ENCODE results near the gene BANF2. TPM values are rescaled to one million over a fixed set of nuclear protein-coding genes. Genes with fewer than 3 reads are reported as not detected.

The BANF2 gene
- total RNA-seq (not detected), polyA plus RNA-seq (not detected)
- long read RNA-seq, donor 1: 0 reads
- long read RNA-seq, donor 2: 0 reads

DNA sequence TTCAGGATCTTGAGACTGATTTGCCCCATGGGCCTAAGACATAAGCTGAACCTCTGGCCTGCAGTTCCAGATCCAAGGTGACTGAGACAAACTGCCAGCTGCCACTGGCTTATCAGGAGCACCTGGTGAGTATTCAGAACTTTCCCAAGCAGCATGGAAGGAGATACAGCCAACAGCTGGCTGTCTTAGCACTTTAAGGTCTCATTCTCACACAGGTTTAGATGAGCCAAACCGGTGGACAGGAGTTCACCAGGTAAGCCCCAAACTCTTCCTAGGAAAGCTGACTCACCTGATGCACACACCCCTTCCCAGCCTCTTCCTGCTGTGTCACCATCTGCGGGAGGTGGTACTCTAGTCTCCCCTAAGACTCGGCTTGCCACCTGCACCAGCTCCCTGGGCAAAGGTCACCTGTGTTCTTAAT, at the start of gene BANF2:
TSS of gene BANF2 (plus strand) at position 36 of the 421 bp plus-strand sequence. CDS start 25,060 bp downstream, outside the sequence.
- H3K9me3 ChIP-seq (ENCODE audit: control insufficient read depth, low read length): no peaks in the 10 kb centered on the region
- H3K4me3 ChIP-seq (ENCODE audit: low read length in 2 of 2): no peak within 1 kb of the TSS
- no peaks in the 10 kb centered on the region for H3K36me3 ChIP-seq (ENCODE audit: control insufficient read depth in 1 of 2, insufficient read depth in 2 of 2, low read length in 1 of 2)
- H3K4me1 ChIP-seq (ENCODE audit: control insufficient read depth in 1 of 2, insufficient read depth in 2 of 2, low read length in 2 of 2): no peaks in the 10 kb centered on the region
- ATAC-seq (ENCODE audit: low FRiP score) (no peak), DNase-seq (no peak)
- H3K27ac ChIP-seq (ENCODE audit: low read depth in 1 of 2, low read length in 2 of 2): no peak within 1 kb of the TSS
- WGBS, 2 donors: 63 to 67% methylated on average over 3 of the region's 3 CpGs
- intact Hi-C loops (cut with DNase I): no loop called here
- no peaks in the 10 kb centered on the region for H3K27me3 ChIP-seq (ENCODE audit: control insufficient read depth in 1 of 2, insufficient read depth in 2 of 2, low read length in 1 of 2)

DNA sequence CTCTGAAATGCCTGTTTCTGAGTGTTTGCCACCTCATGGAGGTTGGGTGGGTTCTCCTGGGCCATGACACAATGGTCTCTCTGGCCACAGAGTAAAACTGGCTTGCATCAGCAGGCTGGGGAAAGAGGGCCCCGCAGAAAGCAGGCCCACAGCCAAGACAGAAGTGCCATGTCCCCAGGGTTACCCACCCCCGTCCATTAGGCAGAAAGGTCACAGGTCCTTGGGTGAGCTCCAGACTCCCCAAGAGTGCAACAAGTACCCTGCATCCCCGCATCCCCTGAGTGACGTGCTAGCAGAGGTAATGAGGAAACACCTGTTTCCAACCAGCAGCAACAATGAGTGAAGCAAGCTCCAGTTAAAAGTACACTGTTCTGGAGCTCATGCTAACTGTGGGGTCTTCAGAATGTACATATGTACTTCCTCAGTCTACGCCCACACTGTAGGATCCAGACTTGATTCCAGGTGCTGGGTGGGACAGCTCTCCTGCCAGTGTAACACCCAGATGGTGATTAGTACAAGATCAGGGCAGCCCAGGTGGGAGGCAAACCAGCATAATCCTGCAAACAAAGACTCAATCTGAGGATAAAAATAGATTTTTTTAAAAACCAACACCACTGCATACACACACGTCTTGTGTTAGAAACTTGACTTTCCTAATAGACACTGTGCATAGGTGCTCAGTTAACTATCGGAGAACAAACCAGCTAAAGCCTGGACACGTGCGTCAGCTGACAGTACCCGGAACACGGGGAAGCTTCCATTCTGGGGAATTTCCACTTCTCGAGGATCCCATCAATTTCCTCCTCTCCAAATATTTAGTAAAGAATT, 49.3 kb upstream of the BANF2 start:
- H3K4me1 ChIP-seq (ENCODE audit: control insufficient read depth in 1 of 2, insufficient read depth in 2 of 2, low read length in 2 of 2): no peaks in the 10 kb centered on the region
- no peak overlapping the region for H3K4me3 ChIP-seq (ENCODE audit: low read length in 2 of 2)
- peaks cover 0 to 2% of the 10 kb centered on the region in 2 donors for H3K36me3 ChIP-seq (ENCODE audit: control insufficient read depth in 1 of 2, insufficient read depth in 2 of 2, low read length in 1 of 2)
- 63 to 65% methylated on average over 12 of the region's 12 CpGs for WGBS, 2 donors
- intact Hi-C loops (cut with DNase I): loop anchor here in 1 of 2 donors (10.0 kb wide), 1 partner anchor 244 kb away; no protein-coding TSS in a partner anchor
- DNase-seq (peak in 1 of 2 donors; percentile 60), ATAC-seq (ENCODE audit: low FRiP score) (no peak)
- H3K27me3 ChIP-seq (ENCODE audit: control insufficient read depth in 1 of 2, insufficient read depth in 2 of 2, low read length in 1 of 2): no peaks in the 10 kb centered on the region
- no peak overlapping the region for H3K27ac ChIP-seq (ENCODE audit: low read depth in 1 of 2, low read length in 2 of 2)
- no peaks in the 10 kb centered on the region for H3K9me3 ChIP-seq (ENCODE audit: control insufficient read depth, low read length)

DNA sequence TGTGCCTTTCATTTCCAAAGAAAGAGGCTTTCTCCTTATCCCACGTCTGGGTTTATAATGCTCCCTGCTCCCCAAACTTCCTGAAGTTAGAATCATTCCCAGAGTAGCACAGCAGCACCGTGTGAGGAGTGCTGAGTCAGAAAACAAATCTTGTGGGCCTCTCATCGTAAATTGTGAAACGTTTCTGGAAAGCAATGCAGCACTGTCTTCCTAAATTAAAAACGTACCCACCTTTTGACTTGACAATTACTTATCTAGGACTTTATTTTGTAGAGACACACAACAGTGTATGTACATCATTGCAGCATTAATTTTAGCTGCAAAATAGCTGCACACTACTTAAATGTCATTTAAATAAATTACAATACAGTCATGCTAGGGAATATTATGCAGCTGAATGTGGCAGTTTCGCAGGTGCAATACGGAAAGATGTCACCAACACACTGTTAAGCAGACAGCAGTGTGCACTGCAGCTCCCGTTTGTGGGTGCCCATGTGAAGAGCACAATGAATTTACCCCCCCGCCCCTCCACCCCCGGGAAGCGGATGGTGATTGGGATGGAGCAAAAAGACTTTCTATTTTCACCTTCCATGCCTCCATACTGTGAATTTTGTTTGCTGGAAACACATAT, 48.5 kb upstream of the BANF2 start:
- ATAC-seq (ENCODE audit: low FRiP score): no peak
- DNase-seq: peak in 1 of 2 donors; percentile 50
- no peaks in the 10 kb centered on the region for H3K27me3 ChIP-seq (ENCODE audit: control insufficient read depth in 1 of 2, insufficient read depth in 2 of 2, low read length in 1 of 2)
- peaks cover 0 to 2% of the 10 kb centered on the region in 2 donors for H3K36me3 ChIP-seq (ENCODE audit: control insufficient read depth in 1 of 2, insufficient read depth in 2 of 2, low read length in 1 of 2)
- H3K9me3 ChIP-seq (ENCODE audit: control insufficient read depth, low read length): no peaks in the 10 kb centered on the region
- intact Hi-C loops (cut with DNase I): loop anchor here in 1 of 2 donors (10.0 kb wide), 1 partner anchor 244 kb away; no protein-coding TSS in a partner anchor
- no peak overlapping the region for H3K27ac ChIP-seq (ENCODE audit: low read depth in 1 of 2, low read length in 2 of 2)
- H3K4me1 ChIP-seq (ENCODE audit: control insufficient read depth in 1 of 2, insufficient read depth in 2 of 2, low read length in 2 of 2): no peaks in the 10 kb centered on the region
- WGBS, 2 donors: 49 to 51% methylated on average over 11 of the region's 11 CpGs
- no peak overlapping the region for H3K4me3 ChIP-seq (ENCODE audit: low read length in 2 of 2)

DNA sequence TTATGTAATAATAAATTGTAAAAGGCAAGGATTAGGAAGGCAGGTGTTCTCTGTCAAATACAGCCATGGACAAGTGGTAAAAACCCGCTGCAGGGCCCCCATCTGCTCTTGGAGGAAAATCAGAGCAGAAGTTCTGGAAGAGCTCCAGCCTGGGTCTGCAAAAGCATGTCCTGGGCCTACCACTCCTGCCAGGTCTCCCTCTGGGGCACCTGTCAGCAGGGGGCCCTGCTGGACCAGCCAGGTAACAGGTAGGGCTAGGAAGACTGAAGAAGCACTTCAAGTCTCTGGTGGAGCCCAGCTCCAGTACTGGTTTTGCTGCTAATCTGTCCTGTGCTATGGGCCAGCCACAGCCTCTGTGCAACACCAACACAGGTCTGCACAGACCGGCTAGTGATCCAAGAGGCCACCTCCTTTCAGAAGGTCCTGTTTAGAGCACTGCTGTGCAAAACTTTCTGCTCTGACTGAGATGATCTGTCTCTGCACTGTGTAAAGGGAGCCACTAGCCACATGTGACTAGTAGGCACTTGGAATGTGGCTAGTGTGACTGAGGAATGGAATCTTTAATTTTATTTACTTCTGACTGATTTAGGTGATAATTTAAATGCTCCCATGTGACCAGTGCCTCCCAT, 47.9 kb upstream of the BANF2 start:
- Histone ChIP-seq H3K27me3 (ENCODE audit: control insufficient read depth in 1 of 2, insufficient read depth in 2 of 2, low read length in 1 of 2) (no peaks in the 10 kb centered on the region), H3K27ac (ENCODE audit: low read depth in 1 of 2, low read length in 2 of 2) (no peak overlapping the region), H3K4me3 (ENCODE audit: low read length in 2 of 2) (no peak overlapping the region), H3K4me1 (ENCODE audit: control insufficient read depth in 1 of 2, insufficient read depth in 2 of 2, low read length in 2 of 2) (no peaks in the 10 kb centered on the region), H3K36me3 (ENCODE audit: control insufficient read depth in 1 of 2, insufficient read depth in 2 of 2, low read length in 1 of 2) (peaks cover 0 to 2% of the 10 kb centered on the region in 2 donors), H3K9me3 (ENCODE audit: control insufficient read depth, low read length) (no peaks in the 10 kb centered on the region)
- 87 to 95% methylated on average over 2 of the region's 2 CpGs for WGBS, 2 donors
- peak in 1 of 2 donors; percentile 33 for DNase-seq
- no peak for ATAC-seq (ENCODE audit: low FRiP score)
- intact Hi-C loops (cut with DNase I): loop anchor here in 1 of 2 donors (10.0 kb wide), 1 partner anchor 243 kb away; no protein-coding TSS in a partner anchor

DNA sequence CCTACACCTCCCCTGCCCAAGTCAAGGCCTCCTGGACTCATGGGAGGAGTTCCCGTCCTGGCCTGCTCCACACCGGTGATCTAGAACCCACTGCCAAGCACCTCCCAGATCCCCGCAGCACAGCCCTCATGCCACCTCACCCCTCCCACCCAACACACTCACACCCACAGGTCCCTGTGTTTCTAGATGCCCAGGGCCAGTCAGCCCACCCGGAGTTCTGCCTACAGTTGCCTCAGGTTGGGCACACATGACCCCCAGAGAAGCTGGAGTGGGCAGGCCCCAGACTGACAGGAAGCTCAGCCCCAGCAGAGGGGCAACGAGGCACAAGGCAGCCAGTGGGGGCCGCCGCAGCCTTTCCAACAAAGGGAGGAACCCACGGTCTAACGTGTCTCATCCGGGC, 47.4 kb upstream of the BANF2 start:
- ATAC-seq (ENCODE audit: low FRiP score): no peak
- H3K4me3 ChIP-seq (ENCODE audit: low read length in 2 of 2): no peak overlapping the region
- H3K36me3 ChIP-seq (ENCODE audit: control insufficient read depth in 1 of 2, insufficient read depth in 2 of 2, low read length in 1 of 2): peaks cover 0 to 2% of the 10 kb centered on the region in 2 donors
- WGBS, 2 donors: 67 to 69% methylated on average over 10 of the region's 10 CpGs
- DNase-seq: peak in 1 of 2 donors; percentile 70
- H3K27me3 ChIP-seq (ENCODE audit: control insufficient read depth in 1 of 2, insufficient read depth in 2 of 2, low read length in 1 of 2): no peaks in the 10 kb centered on the region
- H3K4me1 ChIP-seq (ENCODE audit: control insufficient read depth in 1 of 2, insufficient read depth in 2 of 2, low read length in 2 of 2): no peaks in the 10 kb centered on the region
- H3K27ac ChIP-seq (ENCODE audit: low read depth in 1 of 2, low read length in 2 of 2): no peak overlapping the region
- intact Hi-C loops (cut with DNase I): loop anchor here in 1 of 2 donors (10.0 kb wide), 1 partner anchor 242 kb away; no protein-coding TSS in a partner anchor
- H3K9me3 ChIP-seq (ENCODE audit: control insufficient read depth, low read length): no peaks in the 10 kb centered on the region

DNA sequence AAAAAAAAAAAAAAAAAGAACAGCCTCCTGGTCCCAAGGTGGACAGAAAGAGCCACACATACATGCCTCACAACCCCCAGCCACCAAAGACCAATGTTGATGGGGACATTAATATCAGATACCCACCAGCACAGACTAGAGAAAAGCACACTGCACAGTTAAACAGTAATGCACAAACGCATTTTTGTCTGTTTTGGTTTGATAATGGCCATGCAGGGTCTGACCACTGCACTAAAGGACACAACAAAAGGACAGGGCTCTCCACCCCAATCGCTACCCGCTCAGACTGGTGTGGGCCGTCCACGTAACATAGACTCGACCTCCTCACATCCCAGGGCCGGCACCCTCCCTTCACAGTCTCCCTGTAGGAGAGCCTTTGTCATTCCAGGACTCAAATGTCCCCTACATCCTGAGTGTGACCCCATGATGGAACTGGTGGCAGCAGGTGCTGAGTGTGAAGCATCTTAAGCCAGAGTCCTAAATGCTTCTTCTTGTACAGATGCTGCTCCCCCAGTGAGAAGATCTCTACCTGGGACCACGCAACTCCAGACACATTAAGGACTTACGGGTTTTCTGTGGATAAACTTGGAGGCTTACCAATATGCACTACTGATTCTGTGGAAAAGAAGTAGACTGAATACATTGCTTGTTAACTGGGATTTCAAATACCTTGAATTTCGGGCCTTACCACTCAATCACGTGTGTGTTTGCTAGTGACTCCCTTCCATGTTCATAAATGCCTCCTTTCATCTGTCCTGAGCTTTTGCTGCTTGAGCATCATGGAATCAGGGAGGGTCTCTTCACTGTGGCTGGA, 45.7 kb upstream of the BANF2 start:
- ATAC-seq (ENCODE audit: low FRiP score) (no peak), DNase-seq (peak in 1 of 2 donors; percentile 48)
- no peak overlapping the region for H3K27ac ChIP-seq (ENCODE audit: low read depth in 1 of 2, low read length in 2 of 2)
- H3K36me3 ChIP-seq (ENCODE audit: control insufficient read depth in 1 of 2, insufficient read depth in 2 of 2, low read length in 1 of 2): peaks cover 4% of the 10 kb centered on the region in 2 donors
- 88% methylated on average over 11 of the region's 11 CpGs for WGBS, 2 donors
- H3K27me3 ChIP-seq (ENCODE audit: control insufficient read depth in 1 of 2, insufficient read depth in 2 of 2, low read length in 1 of 2): no peaks in the 10 kb centered on the region
- intact Hi-C loops (cut with DNase I): loop anchor here in 1 of 2 donors (10.0 kb wide), 1 partner anchor 241 kb away; no protein-coding TSS in a partner anchor
- H3K9me3 ChIP-seq (ENCODE audit: control insufficient read depth, low read length): no peaks in the 10 kb centered on the region
- peaks cover 0 to 2% of the 10 kb centered on the region in 2 donors for H3K4me1 ChIP-seq (ENCODE audit: control insufficient read depth in 1 of 2, insufficient read depth in 2 of 2, low read length in 2 of 2)
- no peak overlapping the region for H3K4me3 ChIP-seq (ENCODE audit: low read length in 2 of 2)

DNA sequence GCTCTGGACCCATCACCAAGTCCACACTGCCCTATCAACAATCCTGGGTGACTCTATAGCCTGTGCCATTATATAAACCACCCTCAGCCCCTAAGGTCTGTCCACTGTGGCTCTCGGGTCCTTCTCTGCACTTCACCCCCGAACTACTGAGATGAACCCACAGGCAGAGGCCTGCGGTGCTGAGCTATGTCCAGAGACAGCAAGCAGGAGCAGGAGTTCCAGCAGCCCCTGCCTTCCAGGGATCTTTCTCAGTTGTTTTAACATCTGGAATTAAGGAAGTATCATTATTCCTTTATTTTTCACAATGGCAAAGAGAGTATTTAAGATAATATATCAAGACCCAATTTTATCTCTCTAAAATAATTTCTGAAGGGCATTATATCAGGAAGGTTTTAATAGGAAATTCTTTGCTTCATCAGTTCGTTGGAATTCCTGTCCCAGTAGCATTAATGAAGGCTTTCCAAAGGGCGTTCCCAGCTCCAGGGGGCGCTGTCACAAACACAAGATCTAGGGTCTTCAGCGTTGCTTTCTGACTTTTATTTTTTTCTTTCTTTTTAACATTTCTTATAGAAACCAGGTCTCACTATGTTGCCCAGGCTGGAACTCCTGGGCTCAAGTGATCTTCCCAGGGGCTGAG, 45.0 kb upstream of the BANF2 start:
- no peaks in the 10 kb centered on the region for H3K9me3 ChIP-seq (ENCODE audit: control insufficient read depth, low read length)
- DNase-seq: peak in 1 of 2 donors; percentile 86
- H3K4me3 ChIP-seq (ENCODE audit: low read length in 2 of 2): no peak overlapping the region
- WGBS, 2 donors: 46% methylated on average over 7 of the region's 7 CpGs
- H3K36me3 ChIP-seq (ENCODE audit: control insufficient read depth in 1 of 2, insufficient read depth in 2 of 2, low read length in 1 of 2): peaks cover 4% of the 10 kb centered on the region in 2 donors
- intact Hi-C loops (cut with DNase I): loop anchor here in 1 of 2 donors (10.0 kb wide), 1 partner anchor 240 kb away; no protein-coding TSS in a partner anchor
- no peak overlapping the region for H3K27ac ChIP-seq (ENCODE audit: low read depth in 1 of 2, low read length in 2 of 2)
- no peaks in the 10 kb centered on the region for H3K27me3 ChIP-seq (ENCODE audit: control insufficient read depth in 1 of 2, insufficient read depth in 2 of 2, low read length in 1 of 2)
- peaks cover 0 to 2% of the 10 kb centered on the region in 2 donors for H3K4me1 ChIP-seq (ENCODE audit: control insufficient read depth in 1 of 2, insufficient read depth in 2 of 2, low read length in 2 of 2)
- no peak for ATAC-seq (ENCODE audit: low FRiP score)
